BJ (cell line): ENCODE data around the gene C2orf68. TPM values are rescaled to one million over a fixed set of nuclear protein-coding genes. Genes with fewer than 3 reads are reported as not detected.

ENCODE experiments used
- CTCF ChIA-PET: fragments of 350-600 bp; formaldehyde crosslinking; extraction: SDS; loops from one replicate; lab custom pipeline; 2021; ENCODE audit warnings: antibody characterized with exemption, inconsistent platforms; lab: Yijun Ruan, JAX
- POLR2A ChIA-PET: fragments of 300-600 bp; sonication (Branson Sonifier 250); formaldehyde crosslinking; extraction: SDS; loops from one replicate; lab custom pipeline; 2021; ENCODE audit warnings: antibody characterized with exemption; lab: Charles Lee
- DNase-seq: peaks from one replicate; pipeline ENCODE4 v3.0.0-alpha.2; 2011; ENCODE audit warnings: low read depth
- H3K27me3 ChIP-seq: 2 replicates; pipeline ENCODE4 v1.6.0; 2011; ENCODE audit warnings: low read length; ENCODE audit not compliant: control insufficient read depth, insufficient read depth
- H3K36me3 ChIP-seq: 2 replicates; pipeline ENCODE4 v1.5.1; 2011; ENCODE audit warnings: low read length; ENCODE audit not compliant: control insufficient read depth, insufficient read depth
- H3K4me3 ChIP-seq: 2 replicates; pipeline ENCODE4 v1.5.1; 2011; ENCODE audit warnings: low read depth, mild to moderate bottlenecking, control low read depth, low read length
- polyA plus RNA-seq: library from polyadenylated mRNA; depleted of rRNA; stranded (reverse); fragments of >200 nt; gene quantifications from 2 replicates; pipeline ENCODE4 v1.2.3, GENCODE V29; 2011
- TF ChIP-seq, protein P1 (sequence below): IDR thresholded peaks from 2 replicates; pipeline ENCODE4 v1.5.1; 2011; ENCODE audit warnings: low read depth, mild to moderate bottlenecking, control low read depth, inconsistent platforms, low read length, moderate library complexity; ENCODE audit not compliant: insufficient read depth

C2orf68 gene
- polyA plus RNA-seq, 1 experiment: 16.4 TPM

DNA sequence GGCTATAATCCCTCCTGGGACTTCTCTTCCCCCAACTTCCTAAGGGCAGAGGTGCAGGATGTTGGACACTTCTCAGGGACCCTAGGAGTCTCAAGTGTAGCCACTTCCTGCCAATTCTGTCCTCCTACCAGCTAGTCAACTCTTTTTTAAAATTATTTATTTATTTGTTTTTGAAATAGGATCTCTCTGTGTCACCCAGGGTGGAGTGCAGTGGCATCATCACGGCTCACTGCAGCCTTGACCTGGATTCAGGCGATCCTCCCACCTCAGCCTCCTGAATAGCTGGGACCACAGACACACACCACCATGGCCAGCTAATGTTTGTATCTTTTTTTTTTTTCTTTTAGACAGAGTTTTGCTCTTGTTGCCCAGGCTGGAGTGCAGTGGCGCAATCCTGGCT lies 44.6 kb upstream of the C2orf68 start:
- Histone ChIP-seq H3K36me3 (no peaks in the 10 kb centered on the region), H3K4me3 (no peak overlapping the region), H3K27me3 (no peaks in the 10 kb centered on the region)
- POLR2A ChIA-PET: no interaction called here
- CTCF ChIA-PET: interaction anchor here (1.4 to 1.9 kb wide), 2 partner anchors 20 to 23 kb away, joined by 3 to 9 read pairs; no protein-coding TSS in a partner anchor
- no peak for DNase-seq
- TF ChIP-seq, protein P1, sequence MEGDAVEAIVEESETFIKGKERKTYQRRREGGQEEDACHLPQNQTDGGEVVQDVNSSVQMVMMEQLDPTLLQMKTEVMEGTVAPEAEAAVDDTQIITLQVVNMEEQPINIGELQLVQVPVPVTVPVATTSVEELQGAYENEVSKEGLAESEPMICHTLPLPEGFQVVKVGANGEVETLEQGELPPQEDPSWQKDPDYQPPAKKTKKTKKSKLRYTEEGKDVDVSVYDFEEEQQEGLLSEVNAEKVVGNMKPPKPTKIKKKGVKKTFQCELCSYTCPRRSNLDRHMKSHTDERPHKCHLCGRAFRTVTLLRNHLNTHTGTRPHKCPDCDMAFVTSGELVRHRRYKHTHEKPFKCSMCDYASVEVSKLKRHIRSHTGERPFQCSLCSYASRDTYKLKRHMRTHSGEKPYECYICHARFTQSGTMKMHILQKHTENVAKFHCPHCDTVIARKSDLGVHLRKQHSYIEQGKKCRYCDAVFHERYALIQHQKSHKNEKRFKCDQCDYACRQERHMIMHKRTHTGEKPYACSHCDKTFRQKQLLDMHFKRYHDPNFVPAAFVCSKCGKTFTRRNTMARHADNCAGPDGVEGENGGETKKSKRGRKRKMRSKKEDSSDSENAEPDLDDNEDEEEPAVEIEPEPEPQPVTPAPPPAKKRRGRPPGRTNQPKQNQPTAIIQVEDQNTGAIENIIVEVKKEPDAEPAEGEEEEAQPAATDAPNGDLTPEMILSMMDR: no peak

DNA sequence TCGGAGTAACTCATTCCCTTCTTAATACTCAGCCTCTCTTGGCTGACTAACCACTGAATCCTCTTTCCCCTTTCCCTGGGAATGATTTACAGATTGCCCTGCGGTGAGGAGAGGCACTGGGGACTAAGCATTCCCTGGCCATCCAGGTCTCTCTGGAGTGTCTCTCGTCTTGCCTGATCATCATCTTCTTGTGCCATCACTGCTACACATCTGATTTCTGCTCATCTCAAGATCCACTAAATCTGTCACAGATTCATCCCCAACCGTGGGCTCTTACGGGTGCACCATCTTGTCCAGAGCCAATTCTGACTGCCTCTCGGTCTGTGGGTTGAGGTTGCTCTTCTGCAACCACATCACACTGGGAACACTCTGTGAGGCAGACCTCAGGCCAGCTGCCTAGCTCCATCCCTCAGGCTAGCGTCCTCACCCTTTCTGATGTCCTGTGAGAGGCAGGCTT lies 44.1 kb upstream of the C2orf68 start:
- TF ChIP-seq, protein P1: no peak
- Histone ChIP-seq H3K27me3 (no peaks in the 10 kb centered on the region), H3K36me3 (no peaks in the 10 kb centered on the region), H3K4me3 (no peak overlapping the region)
- POLR2A ChIA-PET: no interaction called here
- no peak for DNase-seq
- CTCF ChIA-PET: interaction anchor here (1.4 to 1.9 kb wide), 2 partner anchors 21 to 23 kb away, joined by 3 to 9 read pairs; no protein-coding TSS in a partner anchor

DNA sequence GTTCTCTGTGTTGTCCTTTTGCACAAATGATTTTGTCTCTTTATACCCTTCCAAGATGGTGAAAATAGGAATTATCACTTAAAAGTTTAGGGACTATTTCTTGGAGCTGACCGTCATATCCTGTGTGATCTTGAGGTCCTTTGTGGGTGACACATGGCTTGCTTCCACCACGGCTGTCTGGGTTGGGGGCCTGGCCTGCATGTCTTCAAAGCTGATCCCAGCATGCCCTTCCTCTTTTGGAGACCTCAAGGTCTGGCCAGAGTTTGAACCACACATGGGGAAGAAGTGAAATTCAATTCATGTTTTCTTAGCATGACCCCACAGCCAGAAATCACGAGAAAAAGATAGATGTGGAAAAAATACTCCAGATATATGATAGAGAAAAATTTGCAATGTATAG lies 42.1 kb upstream of the C2orf68 start:
- ChIA-PET POLR2A (no interaction called here), CTCF (interaction anchor here (2.2 kb wide), 1 partner anchor 17 kb away, joined by 8 read pairs; no protein-coding TSS in a partner anchor)
- DNase-seq: no peak
- no peaks in the 10 kb centered on the region; the same call in 1 of the 2 replicates for H3K36me3 ChIP-seq
- no peaks in the 10 kb centered on the region for H3K27me3 ChIP-seq
- H3K4me3 ChIP-seq: no peak overlapping the region
- TF ChIP-seq, protein P1: no peak

DNA sequence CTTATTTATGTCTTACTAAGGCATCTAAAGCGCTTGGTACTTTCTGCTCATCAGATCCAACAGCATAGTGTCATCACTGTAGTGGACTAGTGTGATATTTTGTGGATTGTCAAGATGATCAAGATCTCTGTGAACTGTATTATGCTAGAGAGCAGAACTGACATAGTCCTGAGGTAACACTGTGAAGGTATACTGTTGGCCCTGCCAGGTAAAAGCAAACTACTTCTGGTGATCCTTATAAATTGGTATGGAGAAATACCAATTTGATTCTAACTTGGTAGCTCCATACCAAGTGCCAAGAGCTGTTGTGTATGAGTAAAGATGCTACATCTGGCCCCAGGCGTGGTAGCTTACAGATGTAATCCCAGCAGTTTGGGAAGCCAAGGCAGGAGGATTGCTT lies 40.2 kb upstream of the C2orf68 start:
- ChIA-PET CTCF (interaction anchor here (0.6 to 1.5 kb wide), 6 partner anchors 15 to 235 kb away, joined by 3 to 6 read pairs (median 4); no protein-coding TSS in a partner anchor), POLR2A (no interaction called here)
- no peak for DNase-seq

DNA sequence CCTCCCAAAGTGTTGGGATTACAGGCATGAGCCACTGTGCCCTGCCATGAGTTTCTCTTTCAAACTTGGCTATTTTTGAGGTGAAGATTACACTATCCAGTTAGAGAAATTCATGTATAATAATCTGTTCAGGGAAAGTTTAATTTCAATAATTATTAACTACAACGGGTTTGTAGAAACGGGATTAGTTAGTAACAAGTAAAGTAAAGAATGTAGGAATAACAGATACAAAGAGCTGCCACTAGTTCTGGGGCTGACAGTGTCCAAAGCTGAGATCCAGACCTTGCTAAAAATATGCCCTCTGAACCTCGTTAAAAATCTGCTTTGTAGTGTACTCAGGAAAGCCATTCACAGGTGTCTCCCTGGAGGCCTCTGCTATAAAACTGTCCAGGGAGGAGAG lies 39.2 kb upstream of the C2orf68 start:
- TF ChIP-seq, protein P1: no peak
- ChIA-PET CTCF (interaction anchor here (0.6 to 4.6 kb wide), 6 partner anchors 18 to 163 kb away, joined by 3 to 81 read pairs (median 10); no protein-coding TSS in a partner anchor), POLR2A (no interaction called here)
- Histone ChIP-seq H3K36me3 (peaks cover 7% of the 10 kb centered on the region), H3K4me3 (no peak overlapping the region), H3K27me3 (no peaks in the 10 kb centered on the region)
- DNase-seq: no peak

More for the DNA sequence above, 40.2 kb upstream of the C2orf68 start:
- no peak overlapping the region for H3K4me3 ChIP-seq
- peaks cover 6% of the 10 kb centered on the region for H3K36me3 ChIP-seq
- H3K27me3 ChIP-seq: no peaks in the 10 kb centered on the region
- TF ChIP-seq, protein P1: no peak
